ENCODE data around the gene RFFL. TPM values are rescaled to one million over a fixed set of nuclear protein-coding genes. Genes with fewer than 3 reads are reported as not detected.

Gene RFFL
- total RNA-seq, 4 donors from 2014 or later = 16.5 to 31.9 (median 21.4) TPM

GRCh38 chr17:34997355-34997862 lies 66.1 kb downstream of the RFFL start:
- TF ChIP-seq CTCF (IDR thresholded peaks at IDR 0.05) = no peak
- no peak for TF ChIP-seq POLR2A (IDR thresholded peaks at IDR 0.05)
- DNase-seq (ENCODE audit: low spot score in 2 of 2) = peak in 1 of 2 donors; percentile 27
- WGBS, 2 donors = 55 to 56% methylated on average over 11 of the region's 11 CpGs
- intact Hi-C loops (cut with DNase I; ENCODE audit: low total_unique reads) = loop anchor here (5.0 to 10.0 kb wide), 2 partner anchors 97 to 125 kb away; partner anchors contain the start of gene FNDC8
- no peak overlapping the region for H3K4me3 ChIP-seq (ENCODE audit: low read depth, poor library complexity, severe bottlenecking)

- intact Hi-C loops (cut with DNase I; ENCODE audit: low total_unique reads) = loop anchor here (5.0 to 10.0 kb wide), 2 partner anchors 98 to 126 kb away; partner anchors contain the start of gene FNDC8
- 69 to 70% methylated on average over 3 of the region's 3 CpGs for WGBS, 2 donors
- no peak for DNase-seq (ENCODE audit: low spot score in 2 of 2)
- TF ChIP-seq CTCF (IDR thresholded peaks at IDR 0.05) = no peak
- no peak for TF ChIP-seq POLR2A (IDR thresholded peaks at IDR 0.05)
- H3K4me3 ChIP-seq (ENCODE audit: low read depth, poor library complexity, severe bottlenecking) = no peak overlapping the region
Observed at GRCh38 chr17:34996422-34997285, 66.9 kb downstream of the RFFL start.

- H3K4me3 ChIP-seq (ENCODE audit: low read depth, poor library complexity, severe bottlenecking) = no peak overlapping the region
- no peak for DNase-seq (ENCODE audit: low spot score in 2 of 2)
- TF ChIP-seq CTCF (IDR thresholded peaks at IDR 0.05) = no peak
- no peak for TF ChIP-seq POLR2A (IDR thresholded peaks at IDR 0.05)
- WGBS, 2 donors = 53 to 75% methylated on average over 2 of the region's 2 CpGs
- intact Hi-C loops (cut with DNase I; ENCODE audit: low total_unique reads) = loop anchor here (10.0 kb wide), 1 partner anchor 102 kb away; no protein-coding TSS in a partner anchor
Observed at GRCh38 chr17:34993031-34993430, 70.5 kb downstream of the RFFL start.

GRCh38 chr17:34991606-34992005 lies 71.9 kb downstream of the RFFL start:
- intact Hi-C loops (cut with DNase I; ENCODE audit: low total_unique reads) = loop anchor here (10.0 kb wide), 1 partner anchor 103 kb away; no protein-coding TSS in a partner anchor
- no peak for DNase-seq (ENCODE audit: low spot score in 2 of 2)
- no peak overlapping the region for H3K4me3 ChIP-seq (ENCODE audit: low read depth, poor library complexity, severe bottlenecking)
- 81 to 83% methylated on average over 3 of the region's 3 CpGs for WGBS, 2 donors
- TF ChIP-seq CTCF (IDR thresholded peaks at IDR 0.05) (no peak), POLR2A (IDR thresholded peaks at IDR 0.05) (no peak)

GRCh38 chr17:34990921-34991365 lies 72.6 kb downstream of the RFFL start:
- no peak overlapping the region for H3K4me3 ChIP-seq (ENCODE audit: low read depth, poor library complexity, severe bottlenecking)
- TF ChIP-seq CTCF (IDR thresholded peaks at IDR 0.05) (no peak), POLR2A (IDR thresholded peaks at IDR 0.05) (no peak)
- 52 to 59% methylated on average over 6 of the region's 6 CpGs for WGBS, 2 donors
- intact Hi-C loops (cut with DNase I; ENCODE audit: low total_unique reads) = loop anchor here (10.0 kb wide), 1 partner anchor 104 kb away; no protein-coding TSS in a partner anchor
- no peak for DNase-seq (ENCODE audit: low spot score in 2 of 2)
